HL-60 (cell line): ENCODE measurements around the gene NUP93.

Experiments
- REST ChIP-seq: IDR thresholded peaks from 2 replicates; pipeline ENCODE4 v1.6.1; 2012; ENCODE audit warnings: low read depth; ENCODE audit not compliant: insufficient replicate concordance
- SPI1 ChIP-seq: IDR thresholded peaks from 2 replicates; pipeline ENCODE4 v1.6.1; 2012; ENCODE audit warnings: low read depth, mild to moderate bottlenecking, borderline replicate concordance
- TF ChIP-seq, protein P1 (sequence below): IDR thresholded peaks from one replicate; pipeline ENCODE4 v1.5.1; 2011; ENCODE audit warnings: low read length, control low read depth, inconsistent platforms; ENCODE audit not compliant: insufficient read depth

DNA sequence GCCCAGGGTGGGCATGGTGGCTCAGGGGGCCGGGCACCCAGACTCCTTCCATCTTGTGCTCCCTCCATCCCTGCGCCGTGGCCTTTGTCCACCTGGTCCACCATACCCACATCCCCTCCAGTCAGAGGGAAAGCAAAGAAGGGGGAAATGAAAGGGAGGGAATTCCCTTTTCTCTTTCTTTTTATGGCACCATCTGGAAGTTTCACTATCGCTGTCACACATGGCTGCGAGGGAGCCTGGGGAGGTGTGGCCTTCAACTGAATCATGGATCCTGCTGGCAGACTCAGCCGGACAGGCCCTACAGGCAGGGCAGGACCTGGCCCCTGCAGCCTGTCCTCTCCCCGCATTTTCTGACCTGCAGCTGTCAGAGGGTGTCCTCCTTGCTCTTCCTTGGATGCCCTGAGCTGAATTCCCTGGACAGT is 141.3 kb downstream of the NUP93 start:
- TF ChIP-seq, protein P1, sequence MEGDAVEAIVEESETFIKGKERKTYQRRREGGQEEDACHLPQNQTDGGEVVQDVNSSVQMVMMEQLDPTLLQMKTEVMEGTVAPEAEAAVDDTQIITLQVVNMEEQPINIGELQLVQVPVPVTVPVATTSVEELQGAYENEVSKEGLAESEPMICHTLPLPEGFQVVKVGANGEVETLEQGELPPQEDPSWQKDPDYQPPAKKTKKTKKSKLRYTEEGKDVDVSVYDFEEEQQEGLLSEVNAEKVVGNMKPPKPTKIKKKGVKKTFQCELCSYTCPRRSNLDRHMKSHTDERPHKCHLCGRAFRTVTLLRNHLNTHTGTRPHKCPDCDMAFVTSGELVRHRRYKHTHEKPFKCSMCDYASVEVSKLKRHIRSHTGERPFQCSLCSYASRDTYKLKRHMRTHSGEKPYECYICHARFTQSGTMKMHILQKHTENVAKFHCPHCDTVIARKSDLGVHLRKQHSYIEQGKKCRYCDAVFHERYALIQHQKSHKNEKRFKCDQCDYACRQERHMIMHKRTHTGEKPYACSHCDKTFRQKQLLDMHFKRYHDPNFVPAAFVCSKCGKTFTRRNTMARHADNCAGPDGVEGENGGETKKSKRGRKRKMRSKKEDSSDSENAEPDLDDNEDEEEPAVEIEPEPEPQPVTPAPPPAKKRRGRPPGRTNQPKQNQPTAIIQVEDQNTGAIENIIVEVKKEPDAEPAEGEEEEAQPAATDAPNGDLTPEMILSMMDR = no peak
- TF ChIP-seq SPI1 (no peak), REST (no peak)
